ENCODE results near the gene LORICRIN.

The LORICRIN gene

DNA sequence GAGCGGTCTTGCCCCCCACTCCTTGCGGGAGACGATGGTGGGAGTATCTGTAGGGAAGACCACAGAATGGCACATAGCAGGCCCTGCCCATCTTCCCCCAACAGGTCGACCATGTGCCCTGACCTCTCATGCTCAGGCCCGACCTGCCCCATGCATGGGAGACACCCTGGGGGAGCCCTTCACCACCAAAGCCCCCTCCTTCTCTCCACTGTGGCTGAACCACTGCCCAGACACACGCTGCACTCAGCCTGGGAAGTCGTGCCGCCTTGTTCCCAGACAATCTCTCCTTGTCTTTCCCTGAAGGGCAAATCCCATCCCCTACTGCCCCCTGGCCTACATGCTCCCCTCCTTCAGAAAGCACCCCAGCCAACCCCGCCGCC is 47.7 kb downstream of the LORICRIN start:
- DNase-seq: no peak

GRCh38 chr1:153308540-153308939 is 49.1 kb downstream of the LORICRIN start:
- no peak for DNase-seq

DNA sequence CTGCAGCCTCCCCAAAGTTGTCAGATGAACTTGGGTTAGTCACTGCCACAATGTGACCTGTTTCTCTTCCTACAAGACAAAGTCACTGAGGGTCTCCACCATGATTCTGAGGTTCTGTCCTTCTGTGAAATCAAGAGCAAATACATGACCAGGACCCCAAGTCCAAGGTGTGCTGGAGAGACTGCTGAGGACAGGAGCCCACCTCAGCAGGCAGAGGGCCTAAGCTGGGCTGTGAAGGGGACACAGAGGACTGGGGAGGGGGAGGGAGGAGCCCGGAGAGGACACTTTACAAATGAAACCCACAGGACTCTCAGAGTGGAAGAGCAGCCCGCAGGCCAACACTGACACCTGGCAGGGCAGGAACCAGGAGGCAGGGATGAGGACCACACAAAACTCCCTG is 50.0 kb downstream of the LORICRIN start:
- DNase-seq: no peak

- DNase-seq: no peak
Measured at GRCh38 chr1:153310526-153310925, 51.0 kb downstream of the LORICRIN start.

Data from inflammatory macrophage treated with lipopolysaccharide for 4 hours (primary cell).